ENCODE results near the gene HORMAD1. TPM values are rescaled to one million over a fixed set of nuclear protein-coding genes. Genes with fewer than 3 reads are reported as not detected.
"Not testable (repeated sequence)": the region's sequence is repeated elsewhere in the genome, so short reads cannot be mapped to it uniquely, and the experiment has no call there.

The HORMAD1 gene
- total RNA-seq, 4 donors from 2014 or later: 0.33 to 0.58 TPM; not detected in 2

DNA sequence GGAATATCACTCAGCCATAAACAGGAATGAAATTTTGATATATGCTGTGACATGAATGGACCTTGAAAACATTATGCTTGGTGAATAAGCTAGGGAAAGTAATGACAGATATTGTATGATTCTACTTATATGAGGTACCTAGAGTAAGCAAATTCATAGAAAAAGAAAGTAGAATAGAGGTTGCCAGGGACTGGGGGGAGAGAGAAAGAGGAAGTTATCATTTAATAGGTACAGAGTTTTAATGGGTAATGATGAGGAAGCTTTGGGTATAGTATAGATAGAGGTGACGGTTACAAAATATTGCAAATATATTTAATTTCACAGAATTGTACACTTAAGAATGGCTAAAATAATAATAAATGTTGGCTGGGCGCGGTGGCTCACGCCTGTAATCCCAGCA is 60.1 kb downstream of the HORMAD1 start:
- H3K36me3 ChIP-seq: peaks cover 8 to 69% (median 45%) of the 10 kb centered on the region in 4 donors
- intact Hi-C loops (cut with DNase I): no loop called here
- no peak overlapping the region for H3K4me3 ChIP-seq
- H3K4me1 ChIP-seq: no peaks in the 10 kb centered on the region
- WGBS: 98% methylated on average over 4 of the region's 4 CpGs
- H3K27me3 ChIP-seq: no peaks in the 10 kb centered on the region
- no peak for DNase-seq (ENCODE audit: extremely low spot score)
- TF ChIP-seq, protein P1, sequence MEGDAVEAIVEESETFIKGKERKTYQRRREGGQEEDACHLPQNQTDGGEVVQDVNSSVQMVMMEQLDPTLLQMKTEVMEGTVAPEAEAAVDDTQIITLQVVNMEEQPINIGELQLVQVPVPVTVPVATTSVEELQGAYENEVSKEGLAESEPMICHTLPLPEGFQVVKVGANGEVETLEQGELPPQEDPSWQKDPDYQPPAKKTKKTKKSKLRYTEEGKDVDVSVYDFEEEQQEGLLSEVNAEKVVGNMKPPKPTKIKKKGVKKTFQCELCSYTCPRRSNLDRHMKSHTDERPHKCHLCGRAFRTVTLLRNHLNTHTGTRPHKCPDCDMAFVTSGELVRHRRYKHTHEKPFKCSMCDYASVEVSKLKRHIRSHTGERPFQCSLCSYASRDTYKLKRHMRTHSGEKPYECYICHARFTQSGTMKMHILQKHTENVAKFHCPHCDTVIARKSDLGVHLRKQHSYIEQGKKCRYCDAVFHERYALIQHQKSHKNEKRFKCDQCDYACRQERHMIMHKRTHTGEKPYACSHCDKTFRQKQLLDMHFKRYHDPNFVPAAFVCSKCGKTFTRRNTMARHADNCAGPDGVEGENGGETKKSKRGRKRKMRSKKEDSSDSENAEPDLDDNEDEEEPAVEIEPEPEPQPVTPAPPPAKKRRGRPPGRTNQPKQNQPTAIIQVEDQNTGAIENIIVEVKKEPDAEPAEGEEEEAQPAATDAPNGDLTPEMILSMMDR (IDR thresholded peaks at IDR 0.05): no peak
- TF ChIP-seq EP300 (IDR thresholded peaks at IDR 0.05) (no peak), POLR2AphosphoS5 (IDR thresholded peaks at IDR 0.05) (no peak), POLR2A (IDR thresholded peaks at IDR 0.05; ENCODE audit: low read depth) (no peak)
- no peak overlapping the region for H3K27ac ChIP-seq (replicated peaks in 1 of 4)
- H3K9me3 ChIP-seq: no peaks in the 10 kb centered on the region

DNA sequence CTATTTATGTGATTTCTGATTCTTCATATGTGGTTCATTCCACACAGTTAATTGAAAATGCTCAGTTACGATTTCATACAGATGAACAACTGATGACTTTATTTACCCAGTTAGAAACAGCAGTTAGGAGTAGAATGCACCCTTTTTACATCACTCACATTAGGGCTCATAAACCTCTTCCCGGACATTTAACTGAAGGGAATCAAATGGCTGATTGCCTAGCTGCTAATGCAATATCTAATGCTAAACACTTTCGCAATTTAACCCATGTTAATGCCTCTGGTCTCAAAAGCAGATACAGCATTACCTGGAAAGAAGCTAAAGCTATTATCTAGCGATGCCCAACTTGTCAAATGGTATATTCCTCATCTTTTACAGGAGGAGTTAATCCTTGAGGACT is 63.6 kb downstream of the HORMAD1 start:
- 94% methylated on average over 4 of the region's 4 CpGs for WGBS
- H3K4me3 ChIP-seq; intact Hi-C loops (cut with DNase I); DNase-seq (ENCODE audit: extremely low spot score); H3K27me3 ChIP-seq; H3K4me1 ChIP-seq; H3K9me3 ChIP-seq; H3K27ac ChIP-seq (replicated peaks in 1 of 4): not testable (repeated sequence)
- peaks cover 7 to 65% (median 43%) of the 10 kb centered on the region in 4 donors for H3K36me3 ChIP-seq

DNA sequence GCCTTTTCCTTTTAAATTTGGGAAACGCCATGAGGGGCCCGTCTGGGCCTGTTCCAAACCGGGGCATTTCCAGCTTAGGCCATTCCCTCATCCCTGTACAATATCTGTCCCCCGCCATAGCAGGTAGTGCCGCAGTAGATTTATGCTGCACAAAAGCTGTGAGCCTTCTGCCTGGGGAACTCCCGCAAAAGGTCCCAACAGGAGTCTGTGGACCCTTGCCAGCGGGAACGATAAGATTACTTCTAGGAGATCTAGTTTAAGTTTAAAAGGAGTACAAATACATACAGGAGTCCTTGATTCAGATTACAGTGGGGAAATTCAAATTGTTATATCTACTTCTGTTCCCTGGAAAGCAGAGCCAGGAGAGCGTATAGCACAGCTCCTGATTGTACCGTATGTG is 66.1 kb downstream of the HORMAD1 start:
- H3K27ac ChIP-seq (replicated peaks in 1 of 4); H3K4me3 ChIP-seq; DNase-seq (ENCODE audit: extremely low spot score); intact Hi-C loops (cut with DNase I); H3K27me3 ChIP-seq; H3K9me3 ChIP-seq: not testable (repeated sequence)
- peaks cover 0 to 12% (median 2%) of the 10 kb centered on the region in 4 donors for H3K4me1 ChIP-seq
- H3K36me3 ChIP-seq: peaks cover 0 to 56% (median 22%) of the 10 kb centered on the region in 4 donors
- WGBS: 92% methylated on average over 10 of the region's 10 CpGs

DNA sequence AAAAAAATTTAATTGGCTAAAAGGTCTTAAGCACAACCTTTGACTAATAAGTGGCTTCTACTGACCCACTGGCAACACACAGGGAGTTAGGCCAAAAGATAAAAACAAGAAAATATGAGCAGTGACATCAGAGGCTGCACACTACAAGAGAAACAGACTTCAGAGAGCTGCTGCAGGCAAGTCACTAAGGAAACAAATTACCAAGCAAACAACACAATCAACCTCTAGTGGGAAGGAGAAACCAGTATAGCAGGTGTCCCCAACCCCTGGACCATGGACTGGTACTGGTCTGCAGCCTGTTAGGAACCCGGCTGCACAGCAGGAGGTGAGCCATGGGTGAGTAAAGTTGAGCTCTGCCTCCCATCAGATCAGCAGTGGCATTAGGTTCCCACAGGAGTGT is 70.5 kb downstream of the HORMAD1 start:
- WGBS: 86% methylated on average over 1 of the region's 1 CpG
- H3K4me1 ChIP-seq: peaks cover 0 to 16% (median 2%) of the 10 kb centered on the region in 4 donors
- intact Hi-C loops (cut with DNase I): no loop called here
- DNase-seq (ENCODE audit: extremely low spot score): no peak
- peaks cover 14 to 65% (median 40%) of the 10 kb centered on the region in 4 donors for H3K36me3 ChIP-seq
- H3K27ac ChIP-seq (replicated peaks in 1 of 4): no peak overlapping the region
- no peaks in the 10 kb centered on the region for H3K27me3 ChIP-seq
- TF ChIP-seq POLR2A (IDR thresholded peaks at IDR 0.05; ENCODE audit: low read depth): no peak
- TF ChIP-seq POLR2AphosphoS5 (IDR thresholded peaks at IDR 0.05): no peak
- TF ChIP-seq, protein P1 (IDR thresholded peaks at IDR 0.05): no peak
- TF ChIP-seq EP300 (IDR thresholded peaks at IDR 0.05): no peak
- no peaks in the 10 kb centered on the region for H3K9me3 ChIP-seq
- H3K4me3 ChIP-seq: no peak overlapping the region

DNA sequence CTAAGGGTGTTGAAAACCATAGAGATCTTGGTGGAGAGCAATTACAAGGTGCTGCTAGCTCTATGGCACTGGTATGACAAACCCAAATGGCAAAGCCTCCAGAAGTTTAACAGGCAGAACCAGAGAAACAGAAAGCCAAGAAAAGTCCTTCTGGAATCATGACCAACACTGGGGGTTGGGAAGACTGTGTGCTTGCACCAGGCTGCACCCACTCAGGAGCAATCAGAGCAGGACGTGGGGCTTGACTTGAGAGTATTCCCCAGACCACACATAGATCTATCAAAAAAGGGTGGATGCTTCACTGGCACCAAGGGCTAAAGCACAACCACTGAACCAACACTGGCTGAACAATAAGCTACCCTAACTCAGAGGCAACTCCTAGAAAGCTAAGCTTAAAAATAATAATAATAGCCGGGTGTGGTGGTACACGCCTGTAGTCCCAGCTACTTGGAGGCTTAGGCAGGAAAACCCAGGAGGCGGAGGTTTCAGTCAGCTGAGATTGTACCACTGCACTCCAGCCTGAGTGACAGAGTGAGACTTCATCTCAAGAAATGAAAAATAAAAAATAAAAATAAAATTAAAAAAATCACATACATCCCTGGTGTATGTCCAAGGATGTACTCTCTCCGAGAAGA is 71.1 kb downstream of the HORMAD1 start:
- Histone ChIP-seq H3K4me1 (peaks cover 0 to 16% (median 2%) of the 10 kb centered on the region in 4 donors), H3K4me3 (no peak overlapping the region), H3K9me3 (no peaks in the 10 kb centered on the region), H3K36me3 (peaks cover 14 to 64% (median 39%) of the 10 kb centered on the region in 4 donors), H3K27ac (replicated peaks in 1 of 4) (no peak overlapping the region), H3K27me3 (no peaks in the 10 kb centered on the region)
- intact Hi-C loops (cut with DNase I): no loop called here
- WGBS: 98% methylated on average over 5 of the region's 5 CpGs
- TF ChIP-seq, protein P1 (IDR thresholded peaks at IDR 0.05): no peak
- TF ChIP-seq EP300 (IDR thresholded peaks at IDR 0.05): no peak
- TF ChIP-seq POLR2A (IDR thresholded peaks at IDR 0.05; ENCODE audit: low read depth): no peak
- no peak for DNase-seq (ENCODE audit: extremely low spot score)

Small RNA genes within 50 kb of the gene (small RNA-seq; reads per million reads assigned to genes)
- 0 reads per million in 3 donors for gene RNU6-1042P

Other genes with a start within 250 kb of the HORMAD1 start
- gene TARS2, start 233.5 kb downstream of the HORMAD1 start, total RNA-seq: 10 to 100 TPM in 3 of 4 donors, 1 to 10 TPM in 1; 5.8 to 19.4 (median 12.8) TPM
- gene ECM1, start 212.8 kb downstream of the HORMAD1 start, total RNA-seq: 10 to 100 TPM; 17.4 to 32.9 (median 18.6) TPM
- not detected for gene FALEC, start 205.1 kb downstream of the HORMAD1 start, total RNA-seq
- gene ADAMTSL4, start 171.5 kb downstream of the HORMAD1 start, total RNA-seq: 10 to 100 TPM; 33.6 to 86.1 (median 48.2) TPM
- gene MCL1, start 141.3 kb downstream of the HORMAD1 start, total RNA-seq: 100 to 1,000 TPM; 192 to 460 (median 255) TPM
- 100 to 1,000 TPM; 110 to 212 (median 141) TPM for gene ENSA, start 91.3 kb downstream of the HORMAD1 start, total RNA-seq
- 10 to 100 TPM; 16.2 to 23.9 (median 21.6) TPM for gene GOLPH3L, start 23.7 kb downstream of the HORMAD1 start, total RNA-seq
- gene CTSS, start 44.9 kb upstream of the HORMAD1 start, total RNA-seq: 10 to 100 TPM; 20.2 to 82.7 (median 45.2) TPM
- gene CTSK, start 87.4 kb upstream of the HORMAD1 start, total RNA-seq: 10 to 100 TPM; 29.5 to 49.3 (median 32.7) TPM
- gene ARNT, start 155.7 kb upstream of the HORMAD1 start, total RNA-seq: 10 to 100 TPM; 39.5 to 44.5 (median 42.1) TPM
- gene CTXND2, start 166.2 kb upstream of the HORMAD1 start, total RNA-seq: not detected
- gene SETDB1, start 205.5 kb upstream of the HORMAD1 start, total RNA-seq: 10 to 100 TPM; 24.9 to 30.2 (median 27.7) TPM